Endothelial cell of hepatic sinusoid (primary cell): ENCODE results near the gene KMT2D.

Source experiments
- in situ Hi-C: cut with HindIII; loops from 2 replicates; pipeline ENCODE4 v1.10.0; 2017; ENCODE audit warnings: low sequenced_read_pairs

KMT2D gene

GRCh38 chr12:49055092-49055491, 5.5 kb downstream of the KMT2D start:
- in situ Hi-C loops: no loop called here

- in situ Hi-C loops: no loop called here
Measured at GRCh38 chr12:49054524-49054923, 6.1 kb downstream of the KMT2D start.

GRCh38 chr12:49054096-49054495, 6.5 kb downstream of the KMT2D start:
- in situ Hi-C loops: no loop called here

GRCh38 chr12:49052451-49053208, 8.0 kb downstream of the KMT2D start:
- in situ Hi-C loops: no loop called here

GRCh38 chr12:49051777-49052438, 8.7 kb downstream of the KMT2D start:
- in situ Hi-C loops: no loop called here

- in situ Hi-C loops: no loop called here
Measured at GRCh38 chr12:49051373-49051764, 9.2 kb downstream of the KMT2D start.

- in situ Hi-C loops: no loop called here
Measured at GRCh38 chr12:49050507-49051372, 9.9 kb downstream of the KMT2D start.

- in situ Hi-C loops: loop anchor here (10.0 kb wide), 1 partner anchor 65 kb away; no protein-coding TSS in a partner anchor
Measured at GRCh38 chr12:49049566-49050224, 10.9 kb downstream of the KMT2D start.

- in situ Hi-C loops: loop anchor here (10.0 kb wide), 1 partner anchor 64 kb away; no protein-coding TSS in a partner anchor
Measured at GRCh38 chr12:49048953-49049352, 11.6 kb downstream of the KMT2D start.

- in situ Hi-C loops: loop anchor here (10.0 kb wide), 1 partner anchor 62 kb away; no protein-coding TSS in a partner anchor
Measured at GRCh38 chr12:49046129-49046895, 14.3 kb downstream of the KMT2D start.

GRCh38 chr12:49044660-49045059, 15.9 kb downstream of the KMT2D start:
- in situ Hi-C loops: loop anchor here (10.0 kb wide), 1 partner anchor 60 kb away; no protein-coding TSS in a partner anchor

GRCh38 chr12:49043856-49044258, 16.7 kb downstream of the KMT2D start:
- in situ Hi-C loops: loop anchor here (10.0 kb wide), 1 partner anchor 59 kb away; no protein-coding TSS in a partner anchor

GRCh38 chr12:49043241-49043640, 17.4 kb downstream of the KMT2D start:
- in situ Hi-C loops: loop anchor here (10.0 kb wide), 1 partner anchor 58 kb away; no protein-coding TSS in a partner anchor

GRCh38 chr12:49041881-49042484, 18.6 kb downstream of the KMT2D start:
- in situ Hi-C loops: loop anchor here (10.0 kb wide), 1 partner anchor 57 kb away; no protein-coding TSS in a partner anchor

- in situ Hi-C loops: loop anchor here (10.0 kb wide), 1 partner anchor 56 kb away; no protein-coding TSS in a partner anchor
Measured at GRCh38 chr12:49041036-49041880, 19.3 kb downstream of the KMT2D start.

- in situ Hi-C loops: loop anchor here (10.0 kb wide), 1 partner anchor 56 kb away; no protein-coding TSS in a partner anchor
Measured at GRCh38 chr12:49040364-49040855, 20.2 kb downstream of the KMT2D start.

- in situ Hi-C loops: loop anchor here (10.0 kb wide), 1 partner anchor 55 kb away; no protein-coding TSS in a partner anchor
Measured at GRCh38 chr12:49039421-49040363, 20.9 kb downstream of the KMT2D start.
